Measurements from ENCODE around the gene KCNAB2. TPM values are rescaled to one million over a fixed set of nuclear protein-coding genes. Genes with fewer than 3 reads are reported as not detected.

KCNAB2 gene
- total RNA-seq, 4 donors from 2014 or later: 4.2 to 12.0 (median 10.0) TPM

GRCh38 chr1:6123816-6124215 is 78.1 kb downstream of the KCNAB2 start:
- TF ChIP-seq CTCF (IDR thresholded peaks at IDR 0.05) (no peak), POLR2A (IDR thresholded peaks at IDR 0.05) (no peak)
- DNase-seq (ENCODE audit: low spot score in 2 of 2): no peak
- H3K4me3 ChIP-seq (ENCODE audit: low read depth, poor library complexity, severe bottlenecking): no peak overlapping the region
- intact Hi-C loops (cut with DNase I; ENCODE audit: low total_unique reads): no loop called here
- 78 to 89% methylated on average over 10 of the region's 10 CpGs for WGBS, 2 donors

- intact Hi-C loops (cut with DNase I; ENCODE audit: low total_unique reads): no loop called here
- TF ChIP-seq CTCF (IDR thresholded peaks at IDR 0.05) (no peak), POLR2A (IDR thresholded peaks at IDR 0.05) (no peak)
- no peak overlapping the region for H3K4me3 ChIP-seq (ENCODE audit: low read depth, poor library complexity, severe bottlenecking)
- no peak for DNase-seq (ENCODE audit: low spot score in 2 of 2)
- WGBS, 2 donors: 85 to 90% methylated on average over 4 to 12 of the region's 12 CpGs
These were observed 78.7 kb downstream of the KCNAB2 start for GRCh38 chr1:6124341-6124740.

GRCh38 chr1:6124746-6125365 is 79.2 kb downstream of the KCNAB2 start:
- intact Hi-C loops (cut with DNase I; ENCODE audit: low total_unique reads): no loop called here
- DNase-seq (ENCODE audit: low spot score in 2 of 2): no peak
- no peak for TF ChIP-seq POLR2A (IDR thresholded peaks at IDR 0.05)
- no peak for TF ChIP-seq CTCF (IDR thresholded peaks at IDR 0.05)
- no peak overlapping the region for H3K4me3 ChIP-seq (ENCODE audit: low read depth, poor library complexity, severe bottlenecking)
- WGBS, 2 donors: 78 to 83% methylated on average over 16 to 21 of the region's 21 CpGs

GRCh38 chr1:6125366-6125765 is 79.7 kb downstream of the KCNAB2 start:
- no peak overlapping the region for H3K4me3 ChIP-seq (ENCODE audit: low read depth, poor library complexity, severe bottlenecking)
- intact Hi-C loops (cut with DNase I; ENCODE audit: low total_unique reads): no loop called here
- WGBS, 2 donors: 52 to 65% methylated on average over 15 of the region's 15 CpGs
- TF ChIP-seq CTCF (IDR thresholded peaks at IDR 0.05): no peak
- no peak for TF ChIP-seq POLR2A (IDR thresholded peaks at IDR 0.05)
- no peak for DNase-seq (ENCODE audit: low spot score in 2 of 2)

GRCh38 chr1:6126028-6126427 is 80.3 kb downstream of the KCNAB2 start:
- TF ChIP-seq CTCF (IDR thresholded peaks at IDR 0.05) (no peak), POLR2A (IDR thresholded peaks at IDR 0.05) (no peak)
- intact Hi-C loops (cut with DNase I; ENCODE audit: low total_unique reads): no loop called here
- DNase-seq (ENCODE audit: low spot score in 2 of 2): no peak
- WGBS, 2 donors: 50 to 67% methylated on average over 12 to 13 of the region's 13 CpGs
- no peak overlapping the region for H3K4me3 ChIP-seq (ENCODE audit: low read depth, poor library complexity, severe bottlenecking)

GRCh38 chr1:6126521-6127067 is 80.9 kb downstream of the KCNAB2 start:
- no peak for DNase-seq (ENCODE audit: low spot score in 2 of 2)
- no peak for TF ChIP-seq POLR2A (IDR thresholded peaks at IDR 0.05)
- TF ChIP-seq CTCF (IDR thresholded peaks at IDR 0.05): no peak
- intact Hi-C loops (cut with DNase I; ENCODE audit: low total_unique reads): no loop called here
- no peak overlapping the region for H3K4me3 ChIP-seq (ENCODE audit: low read depth, poor library complexity, severe bottlenecking)
- WGBS, 2 donors: 78 to 81% methylated on average over 16 of the region's 16 CpGs

Measured in lower leg skin (tissue), 4 donors.